OCI-M2 (cell line): Measurements from ENCODE around the gene MS4A4A.
"Not testable (repeated sequence)": the region's sequence is repeated elsewhere in the genome, so short reads cannot be mapped to it uniquely, and the experiment has no call there.

Source experiments
- DNase-seq: peaks from one replicate; lab custom pipeline; 2025; ENCODE audit not compliant: unreplicated experiment; lab: John Stamatoyannopoulos, UW

The MS4A4A gene

GRCh38 chr11:60280412-60280811 is at the start of gene MS4A4A:
Gene MS4A4A, plus strand, starts transcription at chr11:60280666. Its CDS starts 10 bp downstream, at chr11:60280676.
- DNase-seq, result no peak

- no peak for DNase-seq
Measured at GRCh38 chr11:60230681-60231080, 49.8 kb upstream of the MS4A4A start.

GRCh38 chr11:60235321-60235720 is 45.1 kb upstream of the MS4A4A start:
- DNase-seq, result no peak

- no peak for DNase-seq
Measured at GRCh38 chr11:60240662-60241061, 39.8 kb upstream of the MS4A4A start.

GRCh38 chr11:60241786-60242185 is 38.7 kb upstream of the MS4A4A start:
- no peak for DNase-seq

GRCh38 chr11:60242740-60243239 is 37.7 kb upstream of the MS4A4A start, which contains the start of gene MS4A4E:
Gene MS4A4E, minus strand, starts transcription at chr11:60243137. Its CDS starts 13,082 bp downstream, at chr11:60230055.
- DNase-seq, result no peak

GRCh38 chr11:60251485-60252212 is 28.8 kb upstream of the MS4A4A start:
- DNase-seq, result no peak

- DNase-seq, result no peak
Measured at GRCh38 chr11:60252213-60253108, 28.0 kb upstream of the MS4A4A start.

- DNase-seq, result no peak
Measured at GRCh38 chr11:60257956-60258722, 22.3 kb upstream of the MS4A4A start.

- DNase-seq, result no peak
Measured at GRCh38 chr11:60261014-60261413, 19.5 kb upstream of the MS4A4A start.

- DNase-seq, result no peak
Measured at GRCh38 chr11:60263402-60263801, 17.1 kb upstream of the MS4A4A start.

GRCh38 chr11:60264644-60265043 is 15.8 kb upstream of the MS4A4A start:
- DNase-seq, result no peak

GRCh38 chr11:60265373-60266214 is 14.9 kb upstream of the MS4A4A start:
- DNase-seq, result no peak

GRCh38 chr11:60274416-60274815 is 6.0 kb upstream of the MS4A4A start:
- no peak for DNase-seq

- DNase-seq, result no peak
Measured at GRCh38 chr11:60281485-60281884, 1.0 kb downstream of the MS4A4A start.

GRCh38 chr11:60282286-60282685 is 1.8 kb downstream of the MS4A4A start:
- no peak for DNase-seq

- not testable (repeated sequence) for DNase-seq
Measured at GRCh38 chr11:60285411-60286126, 5.1 kb downstream of the MS4A4A start.

GRCh38 chr11:60288531-60288930 is 8.1 kb downstream of the MS4A4A start:
- no peak for DNase-seq

- no peak for DNase-seq
Measured at GRCh38 chr11:60292145-60292544, 11.7 kb downstream of the MS4A4A start.

GRCh38 chr11:60301178-60301577 is 20.7 kb downstream of the MS4A4A start:
- DNase-seq, result no peak
